ENCODE data around the gene KCNH3. TPM values are rescaled to one million over a fixed set of nuclear protein-coding genes. Genes with fewer than 3 reads are reported as not detected.

Gene KCNH3
- total and polyA plus RNA-seq, 2 of the 13 experiments (the other 11 are each of a cell fraction or from before 2014, with no cell fraction given) = 0.01 to 0.07 TPM

DNA sequence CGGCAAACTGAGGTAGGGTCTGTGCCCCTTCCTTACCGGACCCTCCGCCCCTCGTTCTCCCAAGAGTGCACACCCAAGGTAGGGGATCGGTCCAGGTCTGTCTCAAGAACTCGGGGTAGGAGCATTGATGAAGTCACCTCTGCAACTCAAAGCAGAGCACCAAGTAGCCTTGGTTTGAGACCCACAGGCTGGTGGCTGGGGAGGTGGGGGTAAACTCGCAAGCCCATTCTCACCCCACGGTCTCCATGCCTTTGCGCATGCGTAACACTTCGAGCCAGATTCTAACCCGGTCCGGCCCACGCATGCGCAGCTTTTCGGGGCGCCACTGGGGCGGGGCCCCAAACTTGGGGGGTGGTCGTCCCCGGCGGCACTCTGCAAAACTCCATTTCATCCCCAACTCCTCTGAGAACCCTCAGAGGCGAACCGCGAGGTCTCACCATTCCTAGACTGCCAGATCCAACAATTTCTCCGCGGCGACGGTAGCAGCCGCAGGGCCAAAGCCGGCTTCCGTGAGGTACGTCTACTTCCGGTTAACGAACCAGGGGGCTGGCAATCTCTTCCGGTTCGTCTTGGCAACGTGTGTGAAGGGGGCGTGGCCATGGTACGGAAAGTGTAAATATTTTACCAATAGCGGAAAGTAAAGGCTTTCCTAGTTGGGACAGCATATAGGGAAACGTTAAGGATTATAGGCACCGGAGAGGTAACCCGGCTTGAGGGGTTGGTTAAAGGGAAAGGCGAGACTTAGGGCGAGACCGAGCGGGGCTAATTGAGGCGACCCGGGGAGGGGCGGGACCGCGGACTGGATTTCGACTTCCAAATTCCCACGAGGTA, 29.0 kb downstream of the KCNH3 start, which contains the start of gene MCRS1 (continued):
- TF ChIP-seq PRMT3 (CRISPR knock-in tag; IDR thresholded peaks at IDR 0.05; ENCODE audit: borderline replicate concordance, low read depth) (no peak), ZNF615 (CRISPR knock-in tag; IDR thresholded peaks at IDR 0.05; ENCODE audit: borderline replicate concordance) (no peak), PRDM4 (CRISPR knock-in tag; IDR thresholded peaks at IDR 0.05; ENCODE audit: borderline replicate concordance) (no peak), BCL3 (CRISPR knock-in tag; IDR thresholded peaks at IDR 0.05) (no peak), KLF6 (CRISPR knock-in tag; IDR thresholded peaks at IDR 0.05) (peak; percentile 50; the same call in 1 of the 2 replicates), JDP2 (CRISPR knock-in tag; IDR thresholded peaks at IDR 0.05; ENCODE audit: borderline replicate concordance) (no peak), THRA (CRISPR knock-in tag; IDR thresholded peaks at IDR 0.05; ENCODE audit: borderline replicate concordance) (no peak), CBX2 (IDR thresholded peaks at IDR 0.05; ENCODE audit: low read depth, low read length) (no peak), CBX2 (CRISPR knock-in tag; IDR thresholded peaks at IDR 0.05; ENCODE audit: low read depth) (no peak), ELF4 (CRISPR knock-in tag; IDR thresholded peaks at IDR 0.05; ENCODE audit: borderline replicate concordance) (peak; percentile 46; the same call in 1 of the 2 replicates), RARG (CRISPR knock-in tag; IDR thresholded peaks at IDR 0.05; ENCODE audit: low read depth) (no peak), SMC3 (IDR thresholded peaks at IDR 0.05; ENCODE audit: low read length) (no peak), HIVEP1 (CRISPR knock-in tag; IDR thresholded peaks at IDR 0.05) (peak; percentile 53; the same call in 1 of the 2 replicates), YY1 (IDR thresholded peaks at IDR 0.05; ENCODE audit: insufficient read depth, insufficient replicate concordance, low read depth, low read length) (peak; percentile 53), MZF1 (CRISPR knock-in tag; IDR thresholded peaks at IDR 0.05; ENCODE audit: borderline replicate concordance) (no peak), SIX4 (CRISPR knock-in tag; IDR thresholded peaks at IDR 0.05) (no peak), NFYB (CRISPR knock-in tag; IDR thresholded peaks at IDR 0.05) (peak; percentile 45), TERF1 (CRISPR knock-in tag; IDR thresholded peaks at IDR 0.05) (no peak), LCORL (IDR thresholded peaks at IDR 0.05) (no peak), LCORL (CRISPR knock-in tag; IDR thresholded peaks at IDR 0.05) (no peak), FOXO1 (CRISPR knock-in tag; IDR thresholded peaks at IDR 0.05) (peak; percentile 32; the same call in 1 of the 2 replicates), CEBPG (CRISPR knock-in tag; IDR thresholded peaks at IDR 0.05) (no peak), TFDP2 (CRISPR knock-in tag; IDR thresholded peaks at IDR 0.05) (no peak)

Data from HepG2 (cell line).